ENCODE results near the gene CBX4.

Gene CBX4

GRCh38 chr17:79811868-79812352, 27.3 kb downstream of the CBX4 start:
- DNase-seq = no peak

DNA sequence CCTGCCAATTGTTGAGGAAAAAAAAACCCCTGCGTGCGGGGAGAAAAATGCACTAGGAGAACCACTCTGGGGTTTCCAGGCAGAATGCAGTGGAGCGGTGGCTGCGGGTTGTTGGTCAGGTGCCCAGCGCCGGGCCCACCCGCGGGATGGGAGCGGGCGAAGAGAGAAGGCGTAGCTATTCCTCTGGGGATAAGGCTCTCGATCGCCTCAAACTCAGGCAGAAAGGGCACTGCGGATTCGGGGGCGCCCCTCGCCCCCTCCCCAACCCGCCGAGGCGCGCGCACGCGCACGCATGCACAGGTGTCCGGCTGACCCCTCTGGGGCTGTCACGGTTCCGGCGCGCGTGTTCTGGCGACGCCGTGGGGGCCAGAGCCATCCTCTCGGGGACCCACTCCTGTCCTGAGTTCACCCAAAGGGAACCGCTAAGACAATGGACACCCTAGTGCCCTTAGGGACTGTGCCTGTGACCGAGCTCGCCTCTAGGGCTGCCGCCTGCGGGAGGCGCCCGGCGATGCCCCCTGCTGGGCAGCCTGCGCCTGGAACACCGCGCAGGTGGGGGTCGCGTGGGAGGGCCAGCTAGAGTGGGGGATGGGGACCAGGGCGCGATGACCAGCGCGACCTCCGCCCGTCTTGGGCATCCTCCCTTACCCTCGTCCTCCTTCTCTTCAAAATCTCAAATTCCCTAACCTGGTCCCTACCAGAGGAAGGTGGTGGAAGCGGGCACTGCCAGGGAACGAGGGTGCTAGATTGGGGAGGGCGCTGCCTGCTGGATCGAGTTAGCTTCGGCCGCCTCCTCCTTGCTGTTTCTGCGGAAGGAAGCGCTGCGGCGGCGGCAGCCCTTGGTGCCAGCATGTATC, 28.0 kb downstream of the CBX4 start:
- no peak for DNase-seq

- DNase-seq = peak; percentile 94
These were observed 28.9 kb downstream of the CBX4 start for GRCh38 chr17:79810130-79811010.

GRCh38 chr17:79809530-79810129, 29.6 kb downstream of the CBX4 start:
- no peak for DNase-seq

GRCh38 chr17:79808763-79809529, 30.3 kb downstream of the CBX4 start:
- no peak for DNase-seq

DNA sequence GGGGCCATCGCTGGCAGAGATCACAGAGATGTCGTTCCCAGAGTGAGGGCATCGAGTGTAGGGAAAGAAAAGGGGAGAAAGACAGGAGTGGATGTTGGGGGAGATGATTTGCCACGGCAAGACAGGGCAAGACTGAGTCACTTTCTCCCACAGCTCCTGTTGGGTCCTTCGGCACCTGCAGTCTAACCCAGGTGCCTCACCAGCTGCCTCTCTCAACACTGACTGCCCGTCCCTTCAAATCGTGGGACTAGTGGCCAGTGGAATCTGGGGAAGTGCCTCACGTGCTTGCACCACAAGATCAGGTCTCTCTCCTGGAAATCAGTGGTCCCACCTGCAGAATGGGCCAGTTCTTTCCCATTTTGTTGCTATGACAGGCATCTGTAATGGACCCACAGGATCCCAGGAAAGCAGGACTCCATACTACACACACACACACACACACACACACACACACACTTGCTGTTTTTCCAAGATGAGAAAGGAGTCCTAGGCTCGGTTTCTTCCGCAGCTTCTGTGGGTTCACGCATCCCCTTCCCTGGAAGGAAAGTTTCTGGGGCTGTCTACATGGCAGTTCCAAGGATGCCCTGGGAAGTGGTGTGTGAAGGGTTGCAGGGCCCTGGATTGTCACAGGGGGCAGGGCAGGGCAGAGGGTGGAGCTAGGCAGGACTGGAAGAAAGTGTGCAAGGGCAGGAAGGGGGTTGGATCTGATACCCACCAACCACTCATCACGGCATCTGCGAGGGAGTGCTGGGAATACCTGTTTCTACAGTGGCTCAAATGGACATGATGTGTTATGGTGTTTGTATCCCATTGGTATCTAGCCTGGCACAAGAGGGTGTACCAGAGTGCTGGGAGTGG, 32.1 kb downstream of the CBX4 start:
- DNase-seq = no peak

DNA sequence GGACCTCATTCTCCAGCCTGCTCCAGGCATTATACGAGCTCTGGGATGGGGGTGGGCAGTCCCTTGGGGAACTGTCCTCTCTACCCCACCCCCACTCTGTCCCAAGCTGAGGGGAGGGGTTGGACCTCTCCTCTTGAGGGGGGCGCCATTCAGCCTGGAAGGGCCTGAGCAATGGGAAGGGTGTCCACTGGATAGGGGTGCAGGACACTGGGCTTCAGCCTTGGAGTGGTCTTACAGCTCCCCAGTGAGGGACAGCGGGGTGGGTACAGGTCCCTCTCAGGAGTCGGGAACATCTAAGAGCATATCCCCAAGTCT, 32.8 kb downstream of the CBX4 start:
- DNase-seq = no peak

DNA sequence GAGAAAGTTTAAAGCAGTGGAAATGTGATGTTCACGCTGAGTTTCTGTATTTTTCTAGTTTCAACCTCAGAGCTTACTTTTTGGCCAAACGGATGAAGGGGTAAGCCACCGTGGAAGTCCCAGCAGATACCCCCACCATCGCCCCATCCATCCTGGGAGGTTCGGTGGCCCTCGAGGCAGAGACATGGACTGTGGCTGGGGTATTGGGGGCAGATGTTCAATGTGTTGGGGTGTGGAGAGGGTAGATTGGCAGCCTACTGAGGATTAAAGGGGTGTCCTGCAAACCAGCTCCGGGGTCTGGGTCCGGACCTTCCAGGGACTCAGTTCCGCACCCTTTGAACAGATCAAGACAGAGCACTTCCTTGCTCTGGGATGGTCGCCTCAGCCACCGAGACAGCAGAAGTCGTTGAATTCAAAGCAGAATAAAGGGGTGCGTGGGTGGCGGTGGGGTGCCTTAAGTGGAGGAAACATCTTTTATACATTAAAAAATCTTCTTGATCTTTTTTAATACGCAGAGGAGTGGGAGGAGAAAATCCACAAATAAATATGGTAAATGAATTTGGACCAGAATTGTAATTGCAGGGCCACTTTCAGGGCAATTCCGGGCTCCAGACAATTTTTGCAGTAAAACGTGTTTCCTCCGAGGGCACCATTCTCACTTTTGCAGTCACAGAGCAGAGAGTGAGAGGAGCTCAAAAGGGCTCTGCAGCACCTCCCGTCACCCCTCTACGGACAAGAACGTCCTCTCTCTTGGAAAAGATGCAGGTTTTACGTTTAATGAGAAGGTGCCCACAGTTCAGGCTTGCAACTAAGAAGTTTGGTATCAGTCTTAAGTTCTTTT, 34.2 kb downstream of the CBX4 start:
- no peak for DNase-seq

GRCh38 chr17:79803997-79804855, 35.0 kb downstream of the CBX4 start:
- DNase-seq = peak; percentile 89

GRCh38 chr17:79803421-79803996, 35.7 kb downstream of the CBX4 start:
- no peak for DNase-seq

- DNase-seq = no peak
These were observed 36.4 kb downstream of the CBX4 start for GRCh38 chr17:79802736-79803420.

GRCh38 chr17:79802039-79802735, 37.1 kb downstream of the CBX4 start:
- DNase-seq = no peak

GRCh38 chr17:79801156-79802038, 37.8 kb downstream of the CBX4 start:
- no peak for DNase-seq

DNA sequence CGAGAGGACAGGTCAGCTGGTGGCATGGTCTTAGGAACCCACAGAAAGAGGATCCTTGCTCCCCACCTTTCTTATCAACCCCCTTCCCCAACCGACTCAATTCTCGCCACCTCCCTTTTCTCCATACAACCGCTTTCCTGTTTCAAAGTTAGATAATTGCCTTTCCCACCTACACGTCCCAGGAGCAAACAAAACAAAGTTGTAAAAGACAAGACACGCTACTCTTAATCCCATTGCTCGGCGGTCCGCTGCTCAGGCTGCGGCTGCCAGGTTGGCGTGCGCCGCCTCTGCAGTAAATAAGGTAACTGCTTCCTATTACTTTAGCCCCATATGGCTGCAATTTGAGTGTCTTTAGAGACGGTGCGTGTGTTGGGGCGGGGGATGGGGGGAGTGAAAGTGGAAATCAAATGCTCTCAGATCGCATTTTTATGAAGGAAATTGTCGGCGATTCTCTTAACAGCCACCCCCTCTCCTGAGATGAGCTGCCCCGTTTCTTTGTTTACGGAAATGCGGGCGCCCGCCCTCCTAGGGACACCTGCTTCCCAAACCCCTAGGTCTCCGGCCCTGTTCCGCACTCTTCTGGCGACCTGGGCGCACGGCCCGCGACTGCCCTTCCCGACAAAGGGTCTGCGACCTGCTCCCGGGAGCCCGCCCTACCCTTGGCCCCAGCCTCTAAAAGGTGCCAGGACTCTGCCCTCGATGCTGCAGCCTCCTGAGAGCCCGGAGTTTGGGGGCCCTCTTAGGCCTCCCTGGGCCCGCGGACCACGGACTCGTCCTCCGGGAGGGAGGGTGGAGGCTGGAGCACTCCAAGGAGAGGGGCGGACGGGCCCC, 38.7 kb downstream of the CBX4 start:
- peak; percentile 83 for DNase-seq

- DNase-seq = no peak
These were observed 39.5 kb downstream of the CBX4 start for GRCh38 chr17:79799538-79800324.

Measured in activated effector memory CD4-positive, alpha-beta T cell treated with anti-CD3 and anti-CD28 coated beads, Interleukin-2, amount 50 U/mL, for 16 hours (primary cell).